GM12801 (cell line): ENCODE results near the gene MSTO1.

ENCODE experiments used
- CTCF ChIP-seq: IDR thresholded peaks from one replicate; pipeline ENCODE4 v1.5.1; 2011; ENCODE audit warnings: control low read depth; ENCODE audit not compliant: insufficient read length; ENCODE audit errors: extremely low read depth

The MSTO1 gene

GRCh38 chr1:155643230-155643629, 33.2 kb downstream of the MSTO1 start:
- no peak for TF ChIP-seq CTCF

GRCh38 chr1:155645034-155645598, 35.1 kb downstream of the MSTO1 start:
- TF ChIP-seq CTCF = no peak

- no peak for TF ChIP-seq CTCF
Observed at GRCh38 chr1:155645648-155646047, 35.6 kb downstream of the MSTO1 start.

- no peak for TF ChIP-seq CTCF
Observed at GRCh38 chr1:155646307-155646706, 36.3 kb downstream of the MSTO1 start.

GRCh38 chr1:155648207-155649147, 38.5 kb downstream of the MSTO1 start:
- TF ChIP-seq CTCF = no peak

GRCh38 chr1:155649676-155650075, 39.7 kb downstream of the MSTO1 start:
- TF ChIP-seq CTCF = no peak

GRCh38 chr1:155650231-155650757, 40.3 kb downstream of the MSTO1 start:
- TF ChIP-seq CTCF = no peak
